HEK293 (cell line): Measurements from ENCODE around the gene MMAB.

Experiments
- CTCF ChIA-PET: fragments of 350-600 bp; formaldehyde crosslinking; extraction: SDS; loops from one replicate; lab custom pipeline; 2021; ENCODE audit warnings: antibody characterized with exemption; lab: Yijun Ruan, JAX
- POLR2A ChIA-PET: fragments of 300-600 bp; formaldehyde crosslinking; extraction: SDS; loops from one replicate; lab custom pipeline; 2020; ENCODE audit warnings: antibody characterized with exemption, inconsistent platforms; lab: Yijun Ruan, JAX
- H3K27ac ChIP-seq: fragments of 200-500 bp; sonication (Bioruptor generic); 2 replicates; pipeline ENCODE4 v1.5.1; 2014; ENCODE audit warnings: low read depth, low read length, control low read depth, inconsistent platforms; ENCODE audit errors: extremely low read depth
- H3K36me3 ChIP-seq, 2 experiments: fragments of 200-500 bp in 1 of 2; sonication (Bioruptor generic) in 1 of 2; 1 replicate in 1 of 2; 2 replicates in 1 of 2; pipeline ENCODE4 v1.5.1; 2014 to 2017; ENCODE audit warnings: inconsistent platforms in 2 of 2, low read length in 2 of 2; ENCODE audit not compliant: control insufficient read depth in 2 of 2, insufficient read depth in 1 of 2
- H3K4me1 ChIP-seq: fragments of 200-500 bp; sonication (Bioruptor generic); 2 replicates; pipeline ENCODE4 v1.5.1; 2014; ENCODE audit warnings: mild to moderate bottlenecking, low read length, inconsistent platforms; ENCODE audit not compliant: control insufficient read depth, insufficient read depth
- H3K4me3 ChIP-seq: 2 replicates; pipeline ENCODE4 v1.5.1; 2011; ENCODE audit warnings: low read depth, mild to moderate bottlenecking, control low read depth, low read length, moderate library complexity
- H3K9me3 ChIP-seq: fragments of 200-500 bp; sonication (Bioruptor generic); 2 replicates; pipeline ENCODE4 v1.5.1; 2014; ENCODE audit warnings: low read depth, low read length, inconsistent platforms; ENCODE audit not compliant: control insufficient read depth, insufficient read depth
- AEBP2 ChIP-seq: fragments of 450-650 bp; formaldehyde crosslinking; IDR thresholded peaks from 2 replicates; pipeline ENCODE4 v1.5.1; 2016; ENCODE audit warnings: missing biosample characterization, missing genetic modification characterization, borderline replicate concordance
- KLF8 ChIP-seq: fragments of 450-650 bp; formaldehyde crosslinking; IDR thresholded peaks from 2 replicates; pipeline ENCODE4 v1.5.1; 2016; ENCODE audit warnings: missing biosample characterization, missing genetic modification characterization
- KLF9 ChIP-seq: fragments of 450-650 bp; formaldehyde crosslinking; IDR thresholded peaks from 2 replicates; pipeline ENCODE4 v1.5.1; 2016; ENCODE audit warnings: missing biosample characterization, missing genetic modification characterization, low read depth
- MEIS1 ChIP-seq: sonication (generic); formaldehyde crosslinking; IDR thresholded peaks from 2 replicates; pipeline ENCODE4 v1.8.1; 2022; ENCODE audit warnings: missing genetic modification reagents, mild to moderate bottlenecking, borderline replicate concordance
- PRDM6 ChIP-seq: fragments of 450-650 bp; formaldehyde crosslinking; IDR thresholded peaks from 2 replicates; pipeline ENCODE4 v1.5.1; 2017; ENCODE audit warnings: missing biosample characterization, missing genetic modification characterization
- SCRT2 ChIP-seq: fragments of 450-650 bp; formaldehyde crosslinking; IDR thresholded peaks from 2 replicates; pipeline ENCODE4 v1.5.1; 2016; ENCODE audit warnings: missing biosample characterization, missing genetic modification characterization
- ZFP3 ChIP-seq: fragments of 450-650 bp; formaldehyde crosslinking; IDR thresholded peaks from 2 replicates; pipeline ENCODE4 v1.5.1; 2016; ENCODE audit warnings: low read depth, missing biosample characterization, missing genetic modification characterization
- ZNF140 ChIP-seq: fragments of 450-650 bp; formaldehyde crosslinking; IDR thresholded peaks from 2 replicates; pipeline ENCODE4 v1.5.1; 2016; ENCODE audit warnings: missing biosample characterization, missing genetic modification characterization
- ZNF280C ChIP-seq: fragments of 450-650 bp; formaldehyde crosslinking; IDR thresholded peaks from 2 replicates; pipeline ENCODE4 v1.5.1; 2016; ENCODE audit warnings: missing biosample characterization, missing genetic modification characterization
- ZNF350 ChIP-seq: fragments of 450-650 bp; formaldehyde crosslinking; IDR thresholded peaks from 2 replicates; pipeline ENCODE4 v1.5.0; 2017; ENCODE audit warnings: missing biosample characterization, mild to moderate bottlenecking, missing genetic modification characterization
- ZNF391 ChIP-seq: fragments of 450-650 bp; formaldehyde crosslinking; IDR thresholded peaks from 2 replicates; pipeline ENCODE4 v1.5.1; 2016; ENCODE audit warnings: low read depth, missing biosample characterization, missing genetic modification characterization, borderline replicate concordance
- ZNF394 ChIP-seq: fragments of 450-650 bp; formaldehyde crosslinking; IDR thresholded peaks from 2 replicates; pipeline ENCODE4 v1.5.1; 2016; ENCODE audit warnings: missing biosample characterization, missing genetic modification characterization, mild to moderate bottlenecking, moderate library complexity, borderline replicate concordance
- ZNF433 ChIP-seq: fragments of 450-650 bp; formaldehyde crosslinking; IDR thresholded peaks from 2 replicates; pipeline ENCODE4 v1.5.1; 2016; ENCODE audit warnings: missing biosample characterization, missing genetic modification characterization, low read depth
- ZNF555 ChIP-seq: fragments of 450-650 bp; formaldehyde crosslinking; conservative IDR thresholded peaks from 2 replicates; pipeline ENCODE4 v1.5.1; 2017; ENCODE audit warnings: missing biosample characterization, mild to moderate bottlenecking, missing genetic modification characterization, inconsistent platforms
- ZNF645 ChIP-seq: fragments of 450-650 bp; formaldehyde crosslinking; IDR thresholded peaks from 2 replicates; pipeline ENCODE4; 2016; ENCODE audit warnings: missing biosample characterization, missing genetic modification characterization
- ZNF776 ChIP-seq: fragments of 450-650 bp; formaldehyde crosslinking; IDR thresholded peaks from 2 replicates; pipeline ENCODE4 v1.5.0; 2017; ENCODE audit warnings: missing biosample characterization, missing genetic modification characterization, borderline replicate concordance
- ZNF791 ChIP-seq: fragments of 450-650 bp; formaldehyde crosslinking; IDR thresholded peaks from 2 replicates; pipeline ENCODE4 v1.5.1; 2016; ENCODE audit warnings: missing biosample characterization, missing genetic modification characterization

MMAB gene

GRCh38 chr12:109567967-109568366 lies 5.3 kb downstream of the MMAB start:
- Histone ChIP-seq H3K27ac (no peak overlapping the region), H3K9me3 (no peaks in the 10 kb centered on the region), H3K4me1 (no peaks in the 10 kb centered on the region), H3K4me3 (no peak overlapping the region), H3K36me3 (peaks cover 22 to 62% of the 10 kb centered on the region in 2 experiments; a peak in 2 of 3 replicates)
- POLR2A ChIA-PET = interaction anchor here (0.6 kb wide), 1 partner anchor 130 kb away, joined by 4 read pairs; no protein-coding TSS in a partner anchor
- CTCF ChIA-PET = interaction anchor here (0.6 kb wide), 1 partner anchor 172 kb away, joined by 3 read pairs; no protein-coding TSS in a partner anchor
- TF ChIP-seq AEBP2 (tag by site-specific recombination) (no peak), ZNF645 (no peak), ZNF394 (no peak), MEIS1 (CRISPR knock-in tag) (no peak), ZNF140 (tag by site-specific recombination) (no peak), ZNF350 (no peak), ZNF433 (tag by site-specific recombination) (no peak), KLF8 (no peak), ZFP3 (tag by site-specific recombination) (no peak), ZNF776 (tag by site-specific recombination) (no peak), ZNF791 (tag by site-specific recombination) (no peak), ZNF391 (tag by site-specific recombination) (no peak), ZNF555 (tag by site-specific recombination) (no peak), PRDM6 (tag by site-specific recombination) (no peak), SCRT2 (tag by site-specific recombination) (no peak)

- TF ChIP-seq ZNF280C = no peak
- TF ChIP-seq KLF9 (tag by site-specific recombination) = no peak
- Histone ChIP-seq H3K36me3 (peaks cover 22 to 68% of the 10 kb centered on the region in 2 experiments; a peak in 2 of 3 replicates), H3K4me3 (no peak overlapping the region), H3K27ac (no peak overlapping the region), H3K9me3 (no peaks in the 10 kb centered on the region), H3K4me1 (no peaks in the 10 kb centered on the region)
- ChIA-PET CTCF (no interaction called here), POLR2A (no interaction called here)
Observed at GRCh38 chr12:109567296-109567695, 6.0 kb downstream of the MMAB start.
